SK-N-SH (cell line): ENCODE results near the gene IGF1R. TPM values are rescaled to one million over a fixed set of nuclear protein-coding genes. Genes with fewer than 3 reads are reported as not detected.

Experiments
- CTCF ChIA-PET: fragments of 300-600, 350-600 bp; formaldehyde crosslinking; extraction: SDS; loops from one replicate; lab custom pipeline; 2021; lab: Yijun Ruan, JAX
- POLR2A ChIA-PET: fragments of 350-600 bp; sonication (Branson Sonifier 250); formaldehyde crosslinking; extraction: SDS; loops from one replicate; lab custom pipeline; 2020; ENCODE audit warnings: antibody characterized with exemption, inconsistent platforms; lab: Yijun Ruan, JAX
- DNase-seq: peaks from one replicate; pipeline ENCODE4 v3.0.0; 2012
- H2AFZ ChIP-seq: fragments of 200-600 bp; sonication (generic); 2 replicates; pipeline ENCODE4 v1.8.1; 2016; ENCODE audit warnings: antibody characterized with exemption, mild to moderate bottlenecking, low read depth
- H3F3A ChIP-seq: fragments of 200-600 bp; sonication (generic); replicated peaks from 2 replicates; pipeline ENCODE3; 2016; ENCODE audit warnings: antibody characterized with exemption, mild to moderate bottlenecking; ENCODE audit not compliant: insufficient read depth
- H3K27ac ChIP-seq, 2 experiments: fragments of 200-500 bp in 1 of 2; fragments of 200-600 bp in 1 of 2; sonication (Bioruptor generic) in 1 of 2; sonication (generic), shearing (Covaris generic) in 1 of 2; 2 replicates each; pipeline versions ENCODE4 v1.5.1 to v1.6.1; 2014 to 2016; ENCODE audit warnings: low read depth in 2 of 2, inconsistent platforms in 1 of 2, low read length in 1 of 2, mild to moderate bottlenecking in 1 of 2, mixed read lengths in 1 of 2
- H3K27me3 ChIP-seq: fragments of 200-600 bp; sonication (generic), shearing (Covaris generic); 2 replicates; pipeline ENCODE4 v1.6.1; 2016; ENCODE audit warnings: mixed run types; ENCODE audit not compliant: insufficient read depth
- H3K36me3 ChIP-seq, 2 experiments: fragments of 200-500 bp in 1 of 2; fragments of 200-600 bp in 1 of 2; sonication (Bioruptor generic) in 1 of 2; sonication (generic) in 1 of 2; replicated peaks in 1 of 2; 2 replicates each; pipeline versions ENCODE3 to v1.5.1; 2014 to 2016; ENCODE audit warnings: low read length in 1 of 2, mild to moderate bottlenecking in 1 of 2; ENCODE audit not compliant: insufficient read depth in 2 of 2, control insufficient read depth in 1 of 2
- H3K4me1 ChIP-seq, 2 experiments: fragments of 200-500 bp in 1 of 2; fragments of 200-600 bp in 1 of 2; sonication (Bioruptor generic) in 1 of 2; sonication (generic), shearing (Covaris generic) in 1 of 2; 2 replicates each; pipeline versions ENCODE4 v1.5.1 to v1.6.1; 2014 to 2016; ENCODE audit warnings: low read depth in 1 of 2, low read length in 1 of 2, mixed run types in 1 of 2; ENCODE audit not compliant: insufficient read depth in 2 of 2, control insufficient read depth in 1 of 2
- H3K4me2 ChIP-seq: fragments of 200-600 bp; sonication (generic), shearing (Covaris generic); 2 replicates; pipeline ENCODE4 v1.6.1; 2017; ENCODE audit warnings: mixed run types
- H3K4me3 ChIP-seq, 2 experiments: fragments of 200-500 bp in 1 of 2; fragments of 200-600 bp in 1 of 2; sonication (Bioruptor generic) in 1 of 2; sonication (generic), shearing (Covaris generic) in 1 of 2; 2 replicates each; pipeline versions ENCODE4 v1.5.1 to v1.8.1; 2014 to 2016; ENCODE audit warnings: low read depth in 2 of 2, inconsistent platforms in 1 of 2, low read length in 1 of 2, mild to moderate bottlenecking in 1 of 2, mixed read lengths in 1 of 2, moderate library complexity in 1 of 2
- H3K79me2 ChIP-seq: fragments of 200-600 bp; sonication (generic); 2 replicates; pipeline ENCODE4 v1.8.1; 2017; ENCODE audit warnings: mild to moderate bottlenecking; ENCODE audit not compliant: insufficient read depth
- H3K9ac ChIP-seq: fragments of 200-600 bp; sonication (generic); 2 replicates; pipeline ENCODE4 v1.6.1; 2017; ENCODE audit warnings: mixed run types
- H3K9me2 ChIP-seq: fragments of 200-600 bp; sonication (generic); 2 replicates; pipeline ENCODE4 v1.6.1; 2017; ENCODE audit warnings: mixed run types
- H3K9me3 ChIP-seq: fragments of 200-600 bp; sonication (generic); 2 replicates; pipeline ENCODE4 v1.6.1; 2017; ENCODE audit warnings: mixed run types, mild to moderate bottlenecking, moderate library complexity
- H4K20me1 ChIP-seq: fragments of 200-600 bp; sonication (generic); 2 replicates; pipeline ENCODE4 v1.6.1; 2017; ENCODE audit warnings: mild to moderate bottlenecking, mixed run types; ENCODE audit not compliant: insufficient read depth
- FOSL2 ChIP-seq: IDR thresholded peaks from 2 replicates; pipeline ENCODE4 v1.4.0; 2012; ENCODE audit warnings: low read depth, mild to moderate bottlenecking, moderate library complexity, borderline replicate concordance
- FOXJ3 ChIP-seq: sonication (generic); formaldehyde crosslinking; IDR thresholded peaks from 2 replicates; pipeline ENCODE4 v1.5.1; 2020; ENCODE audit warnings: mild to moderate bottlenecking, missing genetic modification reagents
- GABPA ChIP-seq: IDR thresholded peaks from 2 replicates; pipeline ENCODE4 v1.4.0; 2012; ENCODE audit warnings: low read depth, mild to moderate bottlenecking
- JUND ChIP-seq: IDR thresholded peaks from 2 replicates; pipeline ENCODE4 v1.4.0; 2012
- POLR2AphosphoS5 ChIP-seq: IDR thresholded peaks from 2 replicates; pipeline ENCODE4 v1.6.1; 2012; ENCODE audit warnings: low read depth, low read length
- RXRA ChIP-seq: IDR thresholded peaks from 2 replicates; pipeline ENCODE4 v1.4.0; 2012; ENCODE audit warnings: low read depth, mild to moderate bottlenecking, borderline replicate concordance
- SMC3 ChIP-seq: IDR thresholded peaks from 2 replicates; pipeline ENCODE4 v1.6.1; 2012; ENCODE audit warnings: low read depth, low read length, improper control_type of control experiment
- TCF12 ChIP-seq: IDR thresholded peaks from 2 replicates; pipeline ENCODE4 v1.4.0; 2012
- YY1 ChIP-seq: IDR thresholded peaks from 2 replicates; pipeline ENCODE4 v1.4.0; 2012; ENCODE audit warnings: low read depth, mild to moderate bottlenecking
- WGBS: methylation state at CpG from one replicate; pipeline ENCODE4 v1.1.6; 2017; ENCODE audit warnings: low lambda C conversion rate; 5-methylcytosine and 5-hydroxymethylcytosine counted together
- polyA plus RNA-seq, 3 experiments: library from polyadenylated mRNA; depleted of rRNA; stranded (reverse); fragments of >200 nt; gene quantifications; 2 replicates each; pipeline ENCODE4 v1.2.3, GENCODE V29; 2012
- TF ChIP-seq, protein P1 (sequence below): IDR thresholded peaks from 2 replicates; pipeline ENCODE4 v1.6.1; 2012; ENCODE audit warnings: mild to moderate bottlenecking, low read depth, low read length, moderate library complexity
- TF ChIP-seq, protein P2 (sequence below): IDR thresholded peaks from 2 replicates; pipeline ENCODE4 v1.4.0; 2012; ENCODE audit warnings: low read depth
- TF ChIP-seq, protein P3 (sequence below): IDR thresholded peaks from 2 replicates; pipeline ENCODE4 v1.4.0; 2012; ENCODE audit warnings: low read depth, borderline replicate concordance

Gene IGF1R
- polyA plus RNA-seq, 1 of the 3 experiments (the other 2 are of a cell fraction), result 9.5 TPM

DNA sequence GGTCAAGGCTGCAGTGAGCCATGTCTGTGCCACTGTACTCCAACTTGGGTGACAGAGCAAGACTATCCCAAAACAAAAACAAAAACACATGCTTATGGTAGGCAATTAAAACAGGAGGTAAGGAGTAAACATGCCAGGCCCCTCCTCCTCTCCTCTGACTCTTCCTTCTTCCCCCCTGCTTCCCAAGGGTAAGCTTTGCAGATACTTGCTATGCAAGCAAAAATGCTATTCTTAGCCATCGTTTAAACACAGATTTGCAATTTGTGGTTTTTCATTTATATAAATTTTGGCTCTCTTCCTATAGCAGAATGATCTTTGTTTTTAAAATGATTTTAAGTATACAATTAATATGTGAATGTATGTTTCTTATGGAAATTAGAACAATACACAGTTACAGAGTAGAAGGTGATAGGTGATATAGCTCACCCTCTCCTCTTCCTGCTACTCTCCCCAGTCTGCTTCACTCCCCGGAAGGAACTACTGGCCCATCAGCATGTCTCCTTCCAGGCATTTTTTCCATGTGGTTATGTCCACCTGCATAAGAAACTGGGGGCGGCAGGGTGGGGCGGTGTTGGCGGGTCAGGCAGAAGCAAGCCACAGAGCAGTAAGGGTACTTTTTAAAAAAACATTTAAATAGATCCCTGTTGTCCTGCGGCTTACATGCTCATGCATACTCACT, 42.1 kb downstream of the IGF1R start:
- Histone ChIP-seq H4K20me1 (peaks cover 66% of the 10 kb centered on the region), H3K9me3 (no peaks in the 10 kb centered on the region), H3K4me3 (no peak overlapping the region), H3K4me2 (no peak overlapping the region; the same call in 1 of the 2 replicates), H3K36me3 (no peaks in the 10 kb centered on the region), H3K9ac (no peak overlapping the region), H2AFZ (no peak overlapping the region), H3K79me2 (peaks cover 96% of the 10 kb centered on the region), H3K27ac (no peak overlapping the region), H3K9me2 (no peaks in the 10 kb centered on the region), H3K4me1 (peaks cover 7 to 34% of the 10 kb centered on the region in 2 experiments; a peak in 3 of 4 replicates), H3K27me3 (no peaks in the 10 kb centered on the region), H3F3A (peaks cover 4% of the 10 kb centered on the region)
- TF ChIP-seq YY1, result no peak
- TF ChIP-seq, protein P1, sequence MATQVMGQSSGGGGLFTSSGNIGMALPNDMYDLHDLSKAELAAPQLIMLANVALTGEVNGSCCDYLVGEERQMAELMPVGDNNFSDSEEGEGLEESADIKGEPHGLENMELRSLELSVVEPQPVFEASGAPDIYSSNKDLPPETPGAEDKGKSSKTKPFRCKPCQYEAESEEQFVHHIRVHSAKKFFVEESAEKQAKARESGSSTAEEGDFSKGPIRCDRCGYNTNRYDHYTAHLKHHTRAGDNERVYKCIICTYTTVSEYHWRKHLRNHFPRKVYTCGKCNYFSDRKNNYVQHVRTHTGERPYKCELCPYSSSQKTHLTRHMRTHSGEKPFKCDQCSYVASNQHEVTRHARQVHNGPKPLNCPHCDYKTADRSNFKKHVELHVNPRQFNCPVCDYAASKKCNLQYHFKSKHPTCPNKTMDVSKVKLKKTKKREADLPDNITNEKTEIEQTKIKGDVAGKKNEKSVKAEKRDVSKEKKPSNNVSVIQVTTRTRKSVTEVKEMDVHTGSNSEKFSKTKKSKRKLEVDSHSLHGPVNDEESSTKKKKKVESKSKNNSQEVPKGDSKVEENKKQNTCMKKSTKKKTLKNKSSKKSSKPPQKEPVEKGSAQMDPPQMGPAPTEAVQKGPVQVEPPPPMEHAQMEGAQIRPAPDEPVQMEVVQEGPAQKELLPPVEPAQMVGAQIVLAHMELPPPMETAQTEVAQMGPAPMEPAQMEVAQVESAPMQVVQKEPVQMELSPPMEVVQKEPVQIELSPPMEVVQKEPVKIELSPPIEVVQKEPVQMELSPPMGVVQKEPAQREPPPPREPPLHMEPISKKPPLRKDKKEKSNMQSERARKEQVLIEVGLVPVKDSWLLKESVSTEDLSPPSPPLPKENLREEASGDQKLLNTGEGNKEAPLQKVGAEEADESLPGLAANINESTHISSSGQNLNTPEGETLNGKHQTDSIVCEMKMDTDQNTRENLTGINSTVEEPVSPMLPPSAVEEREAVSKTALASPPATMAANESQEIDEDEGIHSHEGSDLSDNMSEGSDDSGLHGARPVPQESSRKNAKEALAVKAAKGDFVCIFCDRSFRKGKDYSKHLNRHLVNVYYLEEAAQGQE, result no peak
- no peak for TF ChIP-seq POLR2AphosphoS5
- no peak for TF ChIP-seq JUND
- TF ChIP-seq FOXJ3, result no peak
- TF ChIP-seq SMC3, result no peak
- no peak for TF ChIP-seq RXRA
- TF ChIP-seq, protein P2, sequence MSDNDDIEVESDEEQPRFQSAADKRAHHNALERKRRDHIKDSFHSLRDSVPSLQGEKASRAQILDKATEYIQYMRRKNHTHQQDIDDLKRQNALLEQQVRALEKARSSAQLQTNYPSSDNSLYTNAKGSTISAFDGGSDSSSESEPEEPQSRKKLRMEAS, result no peak
- TF ChIP-seq FOSL2, result no peak
- TF ChIP-seq, protein P3, sequence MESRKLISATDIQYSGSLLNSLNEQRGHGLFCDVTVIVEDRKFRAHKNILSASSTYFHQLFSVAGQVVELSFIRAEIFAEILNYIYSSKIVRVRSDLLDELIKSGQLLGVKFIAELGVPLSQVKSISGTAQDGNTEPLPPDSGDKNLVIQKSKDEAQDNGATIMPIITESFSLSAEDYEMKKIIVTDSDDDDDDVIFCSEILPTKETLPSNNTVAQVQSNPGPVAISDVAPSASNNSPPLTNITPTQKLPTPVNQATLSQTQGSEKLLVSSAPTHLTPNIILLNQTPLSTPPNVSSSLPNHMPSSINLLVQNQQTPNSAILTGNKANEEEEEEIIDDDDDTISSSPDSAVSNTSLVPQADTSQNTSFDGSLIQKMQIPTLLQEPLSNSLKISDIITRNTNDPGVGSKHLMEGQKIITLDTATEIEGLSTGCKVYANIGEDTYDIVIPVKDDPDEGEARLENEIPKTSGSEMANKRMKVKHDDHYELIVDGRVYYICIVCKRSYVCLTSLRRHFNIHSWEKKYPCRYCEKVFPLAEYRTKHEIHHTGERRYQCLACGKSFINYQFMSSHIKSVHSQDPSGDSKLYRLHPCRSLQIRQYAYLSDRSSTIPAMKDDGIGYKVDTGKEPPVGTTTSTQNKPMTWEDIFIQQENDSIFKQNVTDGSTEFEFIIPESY, result no peak
- no peak for TF ChIP-seq TCF12
- TF ChIP-seq GABPA, result no peak
- ChIA-PET CTCF (interaction anchor here (1.0 to 2.3 kb wide), 3 partner anchors 37 to 161 kb away, joined by 3 to 6 read pairs (median 3); no protein-coding TSS in a partner anchor), POLR2A (no interaction called here)
- no peak for DNase-seq
- 92% methylated on average over 6 of the region's 6 CpGs for WGBS
